ENCODE results near the gene SUMO2. TPM values are rescaled to one million over a fixed set of nuclear protein-coding genes. Genes with fewer than 3 reads are reported as not detected.

The SUMO2 gene
- total and polyA plus RNA-seq, 2 of the 8 experiments (the other 6 are each of a cell fraction or from before 2014, with no cell fraction given): 184 to 779 TPM

- peak; percentile 36 for TF ChIP-seq PHF8 (conservative IDR thresholded peaks at IDR 0.05; ENCODE audit: low read depth, low read length)
- TF ChIP-seq NRF1 (IDR thresholded peaks at IDR 0.05; ENCODE audit: low read depth, low read length): peak; percentile 62
- no peak for TF ChIP-seq CREB1 (IDR thresholded peaks at IDR 0.05)
- TF ChIP-seq RBBP5 (IDR thresholded peaks at IDR 0.05; ENCODE audit: borderline replicate concordance, low read depth, low read length): no peak; the same call in 1 of the 2 replicates
- no peak for TF ChIP-seq KDM1A (IDR thresholded peaks at IDR 0.05; ENCODE audit: borderline replicate concordance, low read length)
- TF ChIP-seq CEBPB (IDR thresholded peaks at IDR 0.05; ENCODE audit: low read depth, low read length): no peak
- no peak for TF ChIP-seq KDM5A (IDR thresholded peaks at IDR 0.05; ENCODE audit: low read length)
- TF ChIP-seq SAP30 (IDR thresholded peaks at IDR 0.05; ENCODE audit: insufficient read depth, insufficient replicate concordance, low read length): no peak
- no peak for TF ChIP-seq MAFK (IDR thresholded peaks at IDR 0.05; ENCODE audit: low read depth, low read length)
- peak; percentile 34 for TF ChIP-seq ASH2L (IDR thresholded peaks at IDR 0.05; ENCODE audit: low read length)
- TF ChIP-seq GTF2F1 (IDR thresholded peaks at IDR 0.05; ENCODE audit: borderline replicate concordance, low read depth, low read length): peak; percentile 78; the same call in 1 of the 2 replicates
These were observed 22.5 kb upstream of the SUMO2 start, which contains the start of gene NUP85 (continued) for GRCh38 chr17:75205037-75205792.

Data from H1 (cell line).